HCT116 (cell line): ENCODE measurements around the gene SLC6A12. TPM values are rescaled to one million over a fixed set of nuclear protein-coding genes. Genes with fewer than 3 reads are reported as not detected.

Source experiments
- ATAC-seq: fragments of 200-7000 bp; cut with Tn5 transposase; 2 replicates; pipeline ENCODE4 v1.9.1; 2020; ENCODE audit warnings: mild to moderate bottlenecking, moderate library complexity
- BruUV-seq: library from RNA; stranded (reverse); fragments of 400-500 nt; replicated peaks from 2 replicates; lab custom pipeline; 2021; lab: Mats Ljungman, UMichigan
- CTCF ChIA-PET: fragments of 300-600 bp; sonication (Branson Sonifier 250); formaldehyde crosslinking; loops from one replicate; lab custom pipeline; 2021; ENCODE audit warnings: antibody characterized with exemption; lab: Charles Lee
- POLR2A ChIA-PET: fragments of 300-600, 350-600 bp; sonication (Branson Sonifier 250); formaldehyde crosslinking; loops from one replicate; lab custom pipeline; 2021; ENCODE audit warnings: antibody characterized with exemption; lab: Charles Lee
- RAD21 ChIA-PET, 2 experiments: fragments of 300-600 bp; sonication (Branson Sonifier 250); formaldehyde crosslinking; loops; one replicate each; lab custom pipeline; 2023; ENCODE audit warnings: low total read pairs in 2 of 2; ENCODE audit not compliant: uncharacterized antibody in 2 of 2, unreplicated experiment in 2 of 2, low non-redundant PET in 1 of 2; lab: Charles Lee
- DNase-seq: peaks from one replicate; pipeline ENCODE4 v3.0.0-alpha.2; 2010; ENCODE audit warnings: low read depth, low spot score
- H2AFZ ChIP-seq: fragments of 200-600 bp; shearing (Covaris generic), sonication (generic); 2 replicates; pipeline ENCODE4 v1.6.1; 2017; ENCODE audit warnings: low read depth, mixed run types, mixed read lengths, antibody characterized with exemption, low read length; ENCODE audit not compliant: poor library complexity, severe bottlenecking
- H3K27ac ChIP-seq: 2 replicates; pipeline ENCODE4 v1.5.1; 2012; ENCODE audit warnings: low read depth, low read length
- H3K27me3 ChIP-seq: fragments of 200-600 bp; sonication (generic); 2 replicates; pipeline ENCODE4 v1.6.1; 2016; ENCODE audit warnings: mixed run types, low read length, mixed read lengths; ENCODE audit not compliant: insufficient read depth
- H3K36me3 ChIP-seq, 2 experiments: fragments of 200-500 bp in 1 of 2; fragments of 200-600 bp in 1 of 2; sonication (Bioruptor generic) in 1 of 2; sonication (generic) in 1 of 2; 2 replicates each; pipeline versions ENCODE4 v1.5.1 to v1.6.1; 2014 to 2016; ENCODE audit warnings: low read length in 2 of 2, inconsistent platforms in 1 of 2, mixed read lengths in 1 of 2, mixed run types in 1 of 2; ENCODE audit not compliant: insufficient read depth in 2 of 2, control insufficient read depth in 1 of 2
- H3K4me1 ChIP-seq, 2 experiments: fragments of 200-600 bp in 1 of 2; sonication (generic) in 1 of 2; 2 replicates each; pipeline versions ENCODE4 v1.5.1 to v1.6.1; 2012 to 2017; ENCODE audit warnings: low read length in 2 of 2, inconsistent platforms in 1 of 2, mild to moderate bottlenecking in 1 of 2, mixed read lengths in 1 of 2, mixed run types in 1 of 2, moderate library complexity in 1 of 2; ENCODE audit not compliant: insufficient read depth in 2 of 2, control insufficient read depth in 1 of 2
- H3K4me2 ChIP-seq: fragments of 200-600 bp; sonication (generic); 2 replicates; pipeline ENCODE4 v1.6.1; 2017; ENCODE audit warnings: mixed run types, low read length, mixed read lengths
- H3K4me3 ChIP-seq, 2 experiments: fragments of 200-600 bp in 1 of 2; sonication (generic) in 1 of 2; replicated peaks in 1 of 2; 2 replicates each; pipeline ENCODE4 v1.5.1; 2011 to 2016; ENCODE audit warnings: low read length in 2 of 2, control low read depth in 1 of 2, low read depth in 1 of 2, mild to moderate bottlenecking in 1 of 2, mixed read lengths in 1 of 2, mixed run types in 1 of 2
- H3K79me2 ChIP-seq: fragments of 200-600 bp; sonication (generic); 2 replicates; pipeline ENCODE4 v1.6.1; 2017; ENCODE audit warnings: mild to moderate bottlenecking, mixed run types, low read length, moderate library complexity, mixed read lengths; ENCODE audit not compliant: insufficient read depth
- H3K9ac ChIP-seq: fragments of 200-600 bp; sonication (generic); 2 replicates; pipeline ENCODE4 v1.6.1; 2016; ENCODE audit warnings: low read length, mixed read lengths
- H3K9me2 ChIP-seq: fragments of 200-600 bp; sonication (generic), shearing (Covaris generic); 2 replicates; pipeline ENCODE4 v1.6.1; 2017; ENCODE audit warnings: mixed run types, mild to moderate bottlenecking, moderate library complexity; ENCODE audit not compliant: insufficient read depth
- H3K9me3 ChIP-seq, 2 experiments: fragments of 200-500 bp in 1 of 2; fragments of 200-600 bp in 1 of 2; sonication (Bioruptor generic) in 1 of 2; sonication (generic) in 1 of 2; 2 replicates each; pipeline ENCODE4 v1.6.1; 2014 to 2017; ENCODE audit warnings: low read length in 2 of 2, mixed read lengths in 2 of 2, inconsistent platforms in 1 of 2, low read depth in 1 of 2, mild to moderate bottlenecking in 1 of 2, mixed run types in 1 of 2, moderate library complexity in 1 of 2; ENCODE audit not compliant: control insufficient read depth in 1 of 2, insufficient read depth in 1 of 2
- H4K20me1 ChIP-seq: fragments of 200-600 bp; sonication (generic), shearing (Covaris generic); 2 replicates; pipeline ENCODE4 v1.6.1; 2017; ENCODE audit warnings: mixed run types, mild to moderate bottlenecking, moderate library complexity; ENCODE audit not compliant: insufficient read depth
- ATF3 ChIP-seq: IDR thresholded peaks from 2 replicates; pipeline ENCODE4 v1.6.1; 2012
- ELF1 ChIP-seq: IDR thresholded peaks from 2 replicates; pipeline ENCODE4 v1.6.1; 2012; ENCODE audit warnings: low read depth, borderline replicate concordance
- EZH2 ChIP-seq: fragments of 200-600 bp; sonication (generic); IDR thresholded peaks from 2 replicates; pipeline ENCODE4 v1.6.1; 2017; ENCODE audit warnings: antibody characterized with exemption, mixed run types
- EZH2phosphoT487 ChIP-seq: fragments of 200-600 bp; IDR thresholded peaks from 2 replicates; pipeline ENCODE4 v1.6.1; 2018; ENCODE audit warnings: antibody characterized with exemption, borderline replicate concordance
- JUND ChIP-seq: IDR thresholded peaks from 2 replicates; pipeline ENCODE4 v1.6.1; 2012
- POLR2A ChIP-seq: IDR thresholded peaks from 2 replicates; pipeline ENCODE4 v1.7.0; 2011; ENCODE audit warnings: borderline replicate concordance; ENCODE audit not compliant: insufficient read depth, insufficient read length; ENCODE audit errors: extremely low read depth
- REST ChIP-seq: IDR thresholded peaks from 2 replicates; pipeline ENCODE4 v1.6.1; 2012; ENCODE audit warnings: low read depth
- SIN3A ChIP-seq: IDR thresholded peaks from 2 replicates; pipeline ENCODE4 v1.6.1; 2012; ENCODE audit warnings: low read depth
- SRF ChIP-seq: IDR thresholded peaks from 2 replicates; pipeline ENCODE4 v1.6.1; 2012; ENCODE audit warnings: low read depth
- TCF7L2 ChIP-seq: IDR thresholded peaks from 2 replicates; pipeline ENCODE4 v1.7.0; 2011; ENCODE audit warnings: borderline replicate concordance, inconsistent platforms; ENCODE audit not compliant: insufficient read depth, insufficient read length; ENCODE audit errors: extremely low read depth
- ZBTB33 ChIP-seq: IDR thresholded peaks from 2 replicates; pipeline ENCODE4 v1.6.1; 2011; ENCODE audit warnings: mild to moderate bottlenecking, low read length, moderate library complexity; ENCODE audit not compliant: insufficient replicate concordance; ENCODE audit errors: extremely low read depth
- ZFX ChIP-seq: fragments of 450-650 bp; IDR thresholded peaks from 2 replicates; pipeline ENCODE4 v1.6.1; 2017
- ZNF274 ChIP-seq: fragments of 200-500 bp; sonication (Bioruptor generic); IDR thresholded peaks from 2 replicates; pipeline ENCODE4 v1.6.1; 2014; ENCODE audit warnings: mild to moderate bottlenecking, low read depth, low read length, inconsistent platforms
- intact Hi-C: fragments of 100-400 bp; cut with micrococcal nuclease; formaldehyde crosslinking; loops from 2 replicates; pipeline ENCODE4 v1.10.0; 2022
- total RNA-seq: library from RNA; stranded (reverse); gene quantifications from one replicate; pipeline ENCODE4 v1.2.1, GENCODE V29; 2021; ENCODE audit not compliant: unreplicated experiment
- TF ChIP-seq, protein P1 (sequence below), 3 experiments: fragments of 200-600 bp in 1 of 3; sonication (generic) in 1 of 3; IDR thresholded peaks in 2 of 3; conservative IDR thresholded peaks in 1 of 3; 2 replicates each; pipeline ENCODE4 v1.5.1; 2012 to 2017; ENCODE audit warnings: low read depth in 2 of 3, low read length in 2 of 3, antibody characterized with exemption in 1 of 3, borderline replicate concordance in 1 of 3, control low read depth in 1 of 3, mild to moderate bottlenecking in 1 of 3, mixed read lengths in 1 of 3, mixed run types in 1 of 3, moderate library complexity in 1 of 3; ENCODE audit not compliant: insufficient read depth in 1 of 3

Gene SLC6A12
- total RNA-seq, 1 experiment from 2014 or later = 0.64 TPM

DNA sequence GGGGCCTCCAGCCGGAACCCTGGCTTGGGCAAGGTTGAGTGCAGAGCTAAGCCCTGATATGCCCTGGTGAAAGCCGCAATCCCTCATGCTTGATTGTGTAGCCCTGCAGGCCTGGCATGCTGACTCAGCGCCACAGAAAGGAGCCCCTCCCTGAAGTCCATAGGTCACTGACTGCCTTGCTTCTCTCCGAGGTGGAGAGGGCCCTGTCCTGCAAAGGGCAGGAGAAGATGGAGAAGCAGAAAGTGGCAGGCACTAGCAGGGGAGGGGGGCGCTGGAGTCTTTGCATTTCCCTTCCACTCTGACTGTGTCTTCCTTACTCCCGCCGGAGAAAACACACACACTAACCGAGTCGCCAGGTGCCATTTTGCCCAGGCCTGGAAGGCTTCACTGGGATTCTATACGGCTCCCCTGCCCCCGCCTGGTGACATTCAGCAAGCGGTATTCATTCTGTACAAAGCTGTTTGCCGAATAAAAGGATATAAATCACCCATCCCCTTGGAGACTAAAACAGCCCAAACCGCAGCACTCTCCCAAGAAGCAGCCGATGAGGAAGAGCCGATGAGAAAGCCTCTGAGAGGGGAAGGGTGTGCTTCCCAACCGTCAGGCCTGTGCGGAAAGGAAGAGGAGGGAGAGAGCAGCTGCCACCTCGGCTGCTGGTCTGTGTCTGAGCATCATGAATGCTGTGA is 69.8 kb downstream of the SLC6A12 start:
- ChIA-PET POLR2A (no interaction called here), CTCF (no interaction called here), RAD21 (no interaction called here)
- H3K27ac ChIP-seq = no peak overlapping the region
- H3K79me2 ChIP-seq = no peaks in the 10 kb centered on the region
- no TSS peak for BruUV-seq
- no peak overlapping the region for H3K4me2 ChIP-seq
- H4K20me1 ChIP-seq = no peaks in the 10 kb centered on the region
- H3K4me3 ChIP-seq = no peak overlapping the region
- no peak for DNase-seq
- H3K4me1 ChIP-seq = 0 out of 4 replicates have a peak, but pooled peaks cover 0 to 4% of the 10 kb centered on the region in 2 experiments
- H3K36me3 ChIP-seq = no peaks in the 10 kb centered on the region
- H3K9ac ChIP-seq = no peak overlapping the region
- no peaks in the 10 kb centered on the region for H3K9me2 ChIP-seq
- no peak overlapping the region for H2AFZ ChIP-seq
- no peak for ATAC-seq
- H3K27me3 ChIP-seq = peaks cover 4% of the 10 kb centered on the region; the same call in 1 of the 2 replicates
- no peaks in the 10 kb centered on the region for H3K9me3 ChIP-seq
- intact Hi-C loops = no loop called here
- TF ChIP-seq EZH2 (no peak), TCF7L2 (no peak), ZFX (no peak), REST (no peak), ELF1 (no peak), ZNF274 (no peak), ZBTB33 (no peak), ATF3 (no peak), EZH2phosphoT487 (no peak), JUND (no peak), SIN3A (no peak), POLR2A (no peak), SRF (no peak)
- TF ChIP-seq, protein P1, sequence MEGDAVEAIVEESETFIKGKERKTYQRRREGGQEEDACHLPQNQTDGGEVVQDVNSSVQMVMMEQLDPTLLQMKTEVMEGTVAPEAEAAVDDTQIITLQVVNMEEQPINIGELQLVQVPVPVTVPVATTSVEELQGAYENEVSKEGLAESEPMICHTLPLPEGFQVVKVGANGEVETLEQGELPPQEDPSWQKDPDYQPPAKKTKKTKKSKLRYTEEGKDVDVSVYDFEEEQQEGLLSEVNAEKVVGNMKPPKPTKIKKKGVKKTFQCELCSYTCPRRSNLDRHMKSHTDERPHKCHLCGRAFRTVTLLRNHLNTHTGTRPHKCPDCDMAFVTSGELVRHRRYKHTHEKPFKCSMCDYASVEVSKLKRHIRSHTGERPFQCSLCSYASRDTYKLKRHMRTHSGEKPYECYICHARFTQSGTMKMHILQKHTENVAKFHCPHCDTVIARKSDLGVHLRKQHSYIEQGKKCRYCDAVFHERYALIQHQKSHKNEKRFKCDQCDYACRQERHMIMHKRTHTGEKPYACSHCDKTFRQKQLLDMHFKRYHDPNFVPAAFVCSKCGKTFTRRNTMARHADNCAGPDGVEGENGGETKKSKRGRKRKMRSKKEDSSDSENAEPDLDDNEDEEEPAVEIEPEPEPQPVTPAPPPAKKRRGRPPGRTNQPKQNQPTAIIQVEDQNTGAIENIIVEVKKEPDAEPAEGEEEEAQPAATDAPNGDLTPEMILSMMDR (IDR thresholded peaks at IDR 0.05 in 2 of 3, conservative IDR thresholded peaks at IDR 0.05 in 1 of 3; ENCODE audit: borderline replicate concordance in 1 of 3, insufficient read depth in 1 of 3, low read depth in 2 of 3, low read length in 2 of 3) = no peak
- TF ChIP-seq, all 23 proteins: peak for 0
